HL-60 (cell line): ENCODE measurements around the gene PAOX.

Experiments used
- CTCF ChIP-seq: IDR thresholded peaks from one replicate; pipeline ENCODE4 v1.5.1; 2011; ENCODE audit warnings: low read length, control low read depth, inconsistent platforms; ENCODE audit not compliant: insufficient read depth
- POLR2AphosphoS5 ChIP-seq: IDR thresholded peaks from 2 replicates; pipeline ENCODE4 v1.6.1; 2012; ENCODE audit warnings: low read depth

- no peak for TF ChIP-seq POLR2AphosphoS5
- no peak for TF ChIP-seq CTCF
Observed at GRCh38 chr10:133351408-133352318, 27.4 kb upstream of the PAOX start.
